ENCODE measurements around the gene KRTAP5-6.
"Not testable (repeated sequence)": the region's sequence is repeated elsewhere in the genome, so short reads cannot be mapped to it uniquely, and the experiment has no call there.

The KRTAP5-6 gene

GRCh38 chr11:1696608-1697570 lies at the start of gene KRTAP5-6:
KRTAP5-6 (plus strand) TSS chr11:1697195; CDS start chr11:1697246, 51 bp downstream.
- DNase-seq, result no peak

- DNase-seq, result no peak
Measured at GRCh38 chr11:1647901-1648652, 48.9 kb upstream of the KRTAP5-6 start.

DNA sequence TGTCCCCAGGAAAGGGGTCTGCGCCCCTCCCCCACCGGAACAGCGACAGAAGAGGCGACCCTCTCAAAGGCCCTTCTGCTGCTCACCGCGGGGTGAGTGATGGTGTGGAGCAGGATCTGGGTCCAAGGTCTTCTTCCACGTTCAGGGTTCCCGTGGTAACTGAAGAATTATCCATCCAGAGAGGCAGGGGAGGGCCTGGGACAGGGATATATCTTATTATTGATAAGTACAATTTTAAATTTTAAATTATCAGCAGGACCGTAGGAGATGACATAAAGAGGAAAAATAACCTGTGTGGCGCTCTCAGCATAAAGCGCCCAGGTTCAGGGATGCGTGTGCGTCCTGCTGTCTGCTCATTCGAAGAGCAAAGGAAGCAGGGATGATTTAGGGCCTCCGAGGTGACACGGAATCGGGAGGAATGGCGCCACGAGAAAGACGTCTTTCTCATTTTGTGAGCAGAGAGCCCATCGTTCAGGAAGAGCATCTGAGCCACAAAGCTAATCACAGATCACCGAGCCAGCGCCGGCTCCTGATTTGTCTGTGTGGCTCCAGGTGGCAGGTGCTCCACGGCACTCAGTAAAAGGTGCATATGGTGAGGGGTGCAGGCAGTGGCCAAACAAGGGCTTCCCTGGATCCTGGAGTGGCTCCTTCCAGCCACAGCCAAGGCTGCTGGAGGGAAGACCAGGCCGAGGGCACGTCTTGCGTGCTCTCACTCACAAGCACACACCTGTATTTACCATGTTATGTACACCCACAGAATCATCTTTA lies 48.2 kb upstream of the KRTAP5-6 start:
- no peak for DNase-seq

DNA sequence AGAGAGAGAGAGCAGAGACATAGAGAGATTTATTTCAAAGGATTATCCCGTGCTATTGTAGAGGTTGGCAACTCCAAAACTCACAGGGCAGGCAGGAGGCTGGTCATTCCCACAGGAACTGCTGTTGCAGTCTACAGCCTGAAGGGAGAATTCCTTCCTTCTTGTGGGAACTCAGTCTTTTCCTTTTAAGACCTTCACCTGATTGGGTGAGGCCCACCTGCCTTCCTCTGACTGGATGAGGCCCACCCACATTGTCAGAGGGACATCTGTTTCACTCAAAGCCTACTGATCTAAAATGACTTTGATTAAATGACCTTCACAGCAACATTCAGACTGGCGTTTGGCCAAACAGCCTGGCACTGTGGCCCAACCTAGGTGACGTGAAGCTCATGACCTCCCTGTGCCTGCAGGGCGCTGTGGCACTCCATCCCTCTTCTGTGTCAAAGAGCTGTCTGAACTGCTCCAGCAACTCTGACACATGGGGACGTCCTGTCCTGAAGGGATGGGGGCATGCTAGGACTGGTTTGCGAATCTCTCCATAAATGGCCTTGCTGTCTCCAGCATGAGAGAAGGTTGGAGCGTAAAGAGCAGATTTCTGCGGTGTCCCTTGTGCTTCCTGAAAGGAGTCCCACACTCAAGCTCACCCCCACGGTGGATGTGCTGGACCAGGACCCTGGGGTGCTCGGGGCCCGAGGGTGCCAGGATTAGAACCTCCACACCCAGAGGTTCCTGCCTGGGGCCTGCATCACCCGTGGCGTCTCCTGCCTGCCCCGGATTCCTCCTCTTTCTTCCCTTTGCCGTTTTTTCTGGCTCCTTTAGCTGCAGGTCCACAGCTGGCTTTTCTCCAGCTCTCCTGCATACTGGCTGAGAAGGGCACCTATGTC lies 46.7 kb upstream of the KRTAP5-6 start:
- no peak for DNase-seq

- DNase-seq, result no peak
Measured at GRCh38 chr11:1650918-1651262, 46.1 kb upstream of the KRTAP5-6 start.

GRCh38 chr11:1651411-1651980 lies 45.5 kb upstream of the KRTAP5-6 start:
- no peak for DNase-seq

DNA sequence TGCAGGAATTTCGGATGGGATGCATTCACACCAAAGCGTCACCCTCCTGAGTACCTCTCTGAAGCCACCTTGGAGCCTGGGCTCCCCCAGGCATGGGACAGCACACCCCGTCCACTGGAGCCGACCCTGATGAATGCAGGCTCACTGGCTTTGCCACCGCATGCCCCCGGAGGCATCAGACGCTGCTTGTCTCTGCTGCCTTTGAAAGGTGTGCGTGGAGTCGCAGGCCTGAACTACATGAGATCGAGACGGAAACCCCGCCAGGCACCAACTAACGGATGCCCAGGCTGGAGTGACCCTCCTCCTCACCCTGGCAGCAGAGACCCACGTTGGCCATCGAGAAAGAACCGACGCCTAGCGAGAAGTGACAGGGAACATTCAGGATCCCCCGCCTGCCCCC lies 45.0 kb upstream of the KRTAP5-6 start:
- no peak for DNase-seq

DNA sequence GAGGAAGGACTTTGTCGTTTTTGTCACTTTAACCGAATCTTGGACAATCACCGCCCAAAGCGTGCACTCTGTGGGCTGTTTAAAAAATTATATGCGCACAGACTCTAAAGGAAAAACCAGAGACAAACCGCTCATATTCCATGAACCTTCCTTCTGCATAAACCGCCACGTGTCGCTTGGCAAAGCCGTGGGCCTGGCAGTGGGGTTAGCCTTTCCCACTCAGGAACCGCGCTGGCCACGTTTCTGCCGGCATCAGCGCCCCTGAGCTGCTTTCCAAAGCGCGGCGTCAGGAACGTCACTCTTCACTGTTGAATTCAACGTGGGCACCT lies 44.6 kb upstream of the KRTAP5-6 start:
- DNase-seq, result no peak

DNA sequence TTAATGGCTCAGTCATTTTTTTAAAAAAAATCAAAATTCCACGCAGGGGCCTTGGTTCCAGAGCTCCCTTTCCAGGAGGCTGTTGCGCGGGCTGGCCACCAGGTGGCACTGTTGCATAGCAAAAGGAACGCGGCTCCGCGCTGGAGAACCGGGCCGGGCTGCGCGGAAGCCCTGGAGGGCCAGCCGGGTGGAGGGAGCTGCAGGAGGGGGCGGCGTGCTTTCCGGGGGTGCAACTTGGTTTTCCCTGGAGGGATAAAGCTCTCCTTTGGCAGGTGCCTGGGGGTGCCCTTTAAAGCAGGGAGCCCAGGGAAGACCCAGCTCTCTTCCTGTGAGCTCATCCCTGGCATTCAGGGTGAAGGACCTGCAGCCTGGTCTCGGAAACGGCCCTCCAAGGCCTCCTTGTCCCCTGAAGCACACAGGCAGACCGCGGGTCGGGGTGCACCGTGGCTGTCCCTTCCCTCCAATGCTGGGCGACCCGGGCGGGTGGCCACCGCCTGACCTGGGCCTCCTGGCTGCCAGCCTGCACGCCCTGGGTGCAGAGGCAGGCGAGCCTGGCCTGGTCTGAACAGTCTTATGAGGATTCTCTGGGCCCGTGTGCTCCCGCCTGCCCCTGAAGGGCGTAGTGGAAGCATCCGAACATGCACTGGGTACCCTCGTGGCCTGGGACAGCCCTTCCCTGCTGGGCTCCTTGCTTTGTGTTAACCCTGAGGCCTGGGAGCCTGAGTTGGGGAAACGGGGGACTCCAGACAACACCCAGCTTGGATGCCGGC lies 44.0 kb upstream of the KRTAP5-6 start:
- DNase-seq, result peak; percentile 68

DNA sequence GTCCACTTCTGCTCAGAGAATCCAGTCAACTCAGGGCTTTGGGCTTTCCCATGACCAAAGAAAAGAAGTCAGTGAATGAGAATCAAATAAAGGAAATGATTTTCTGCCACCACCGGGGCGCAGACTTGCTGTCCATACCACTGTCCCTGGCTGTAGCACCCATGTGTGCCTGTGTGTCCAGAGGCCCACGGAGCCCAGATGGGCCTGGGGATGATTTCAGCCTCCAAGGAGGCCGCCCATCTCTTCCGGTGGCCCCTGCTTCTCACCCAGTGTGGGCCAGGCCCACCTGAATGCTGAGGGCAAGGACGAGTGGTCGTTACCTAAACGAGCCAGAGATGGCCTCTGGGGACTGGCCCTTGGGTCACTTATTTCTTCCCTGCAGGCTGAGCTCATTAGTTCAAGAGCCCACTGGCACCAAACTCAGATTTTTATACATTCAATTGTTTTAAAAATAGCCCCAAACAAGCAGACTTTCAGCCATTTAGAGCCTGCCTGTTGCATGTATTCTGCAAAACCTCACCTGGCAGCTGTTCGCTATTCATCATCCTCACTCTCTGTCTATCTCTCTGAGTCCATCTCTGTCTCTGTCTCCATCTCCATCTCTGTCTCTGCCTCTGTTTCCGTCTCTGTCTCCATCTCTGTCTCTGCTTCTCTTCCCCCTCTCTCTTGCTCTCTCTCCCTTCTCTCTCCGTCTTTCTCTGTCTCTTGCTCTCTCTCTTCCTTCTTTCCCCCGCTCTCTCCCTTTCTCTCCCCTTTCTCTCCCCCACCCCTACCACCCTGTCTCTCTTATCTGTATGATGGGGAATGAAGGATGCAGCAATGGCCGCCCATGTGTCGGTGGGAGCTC lies 43.2 kb upstream of the KRTAP5-6 start:
- no peak for DNase-seq

GRCh38 chr11:1654388-1655167 lies 42.4 kb upstream of the KRTAP5-6 start:
- DNase-seq, result no peak

DNA sequence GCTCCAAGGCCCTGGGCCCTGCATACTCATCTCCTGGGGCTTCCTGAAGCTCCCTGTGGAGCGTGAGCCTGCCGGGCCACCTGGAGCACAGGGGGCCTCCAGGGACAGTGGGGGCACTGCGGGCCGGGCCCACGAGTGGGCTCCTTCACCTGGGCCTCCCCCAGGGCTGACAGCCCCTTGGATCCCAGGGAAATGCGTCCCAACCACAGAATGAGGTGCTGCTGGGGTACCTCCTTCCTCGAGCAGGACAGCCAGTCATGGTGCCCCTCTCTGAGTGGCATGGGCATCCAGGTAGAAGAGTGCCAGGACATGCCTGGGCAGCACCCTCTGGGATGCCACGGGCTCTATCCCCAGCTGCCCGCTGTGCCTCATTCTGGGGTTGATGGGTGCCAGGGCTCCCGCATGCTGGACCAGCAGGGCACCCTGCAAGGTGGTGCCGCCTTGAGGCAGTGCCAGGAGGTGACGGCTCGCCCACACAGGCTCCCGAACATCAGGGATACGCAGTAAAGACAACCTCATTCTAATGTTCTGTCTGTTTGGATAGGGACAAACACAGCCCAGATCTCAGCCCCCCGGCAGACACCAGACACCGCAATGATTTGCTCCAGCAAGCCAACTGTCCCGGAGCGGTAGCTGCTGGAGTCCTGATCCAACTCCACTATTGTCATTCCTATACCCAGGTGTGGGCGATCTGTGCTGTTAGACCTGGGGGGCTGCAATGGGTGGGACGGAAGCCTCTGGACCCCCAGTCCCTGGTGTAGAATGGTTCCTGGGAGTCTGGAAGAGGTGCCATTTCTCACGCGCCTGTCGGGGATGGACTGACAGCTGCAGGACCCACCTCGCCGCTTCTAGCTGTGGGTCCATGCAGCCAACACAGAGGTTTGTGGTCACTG lies 41.6 kb upstream of the KRTAP5-6 start:
- DNase-seq, result no peak

DNA sequence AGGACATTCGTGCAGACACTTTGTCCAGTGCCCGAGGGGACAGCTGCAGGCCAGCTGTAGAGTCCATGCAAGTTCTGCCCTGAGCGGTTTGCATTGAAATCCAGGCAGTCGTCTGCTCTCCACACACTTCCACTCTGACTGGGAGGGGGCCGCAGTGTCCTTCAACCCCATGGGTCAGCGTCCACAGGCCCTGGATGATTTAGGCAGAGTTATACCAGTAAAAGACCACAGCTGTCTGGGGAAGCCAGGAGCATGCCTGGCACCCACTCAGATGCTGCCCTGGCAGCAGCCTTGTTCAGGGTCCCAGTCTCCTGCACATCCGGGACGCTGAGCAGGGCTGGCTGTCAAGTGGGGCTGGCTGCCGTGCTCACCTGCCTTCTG lies 40.9 kb upstream of the KRTAP5-6 start:
- no peak for DNase-seq

DNA sequence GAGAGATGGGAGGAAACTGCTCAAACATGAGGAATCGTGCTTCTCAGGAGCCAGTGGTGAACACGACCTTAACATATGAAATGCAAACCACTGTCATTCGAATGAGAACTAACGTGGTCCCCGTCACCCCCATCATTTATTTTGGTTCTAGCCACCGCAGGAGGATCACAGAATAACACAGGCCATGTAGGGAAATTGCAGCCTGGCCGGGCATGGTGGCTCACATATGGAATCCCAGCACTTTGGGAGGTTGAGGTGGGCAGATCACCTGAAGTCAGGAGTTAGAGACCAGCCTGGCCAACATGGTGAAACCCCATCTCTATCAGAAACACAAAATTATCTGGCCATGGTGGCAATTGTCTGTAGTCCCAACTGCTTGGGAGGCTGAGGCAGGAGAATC lies 40.3 kb upstream of the KRTAP5-6 start:
- DNase-seq, result no peak

DNA sequence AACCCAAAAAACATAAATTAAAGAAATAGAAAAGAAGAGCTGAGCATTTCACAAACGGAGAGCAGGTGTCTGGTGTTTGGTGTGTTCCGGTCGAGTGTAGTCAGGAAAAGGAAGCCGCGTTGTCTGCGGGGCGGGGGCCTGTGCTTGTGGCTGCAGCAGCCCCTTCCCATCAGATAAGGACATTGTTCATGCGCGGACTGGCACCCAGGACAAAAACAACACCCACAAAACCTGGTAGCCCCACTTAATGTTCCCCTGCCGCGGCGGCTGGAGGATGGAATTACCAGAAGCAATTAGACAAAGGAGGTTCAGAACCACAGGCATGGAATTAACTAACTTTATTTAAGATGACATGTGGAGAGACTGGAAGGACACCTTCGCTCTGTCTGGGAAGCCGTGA lies 37.5 kb upstream of the KRTAP5-6 start:
- DNase-seq, result no peak

DNA sequence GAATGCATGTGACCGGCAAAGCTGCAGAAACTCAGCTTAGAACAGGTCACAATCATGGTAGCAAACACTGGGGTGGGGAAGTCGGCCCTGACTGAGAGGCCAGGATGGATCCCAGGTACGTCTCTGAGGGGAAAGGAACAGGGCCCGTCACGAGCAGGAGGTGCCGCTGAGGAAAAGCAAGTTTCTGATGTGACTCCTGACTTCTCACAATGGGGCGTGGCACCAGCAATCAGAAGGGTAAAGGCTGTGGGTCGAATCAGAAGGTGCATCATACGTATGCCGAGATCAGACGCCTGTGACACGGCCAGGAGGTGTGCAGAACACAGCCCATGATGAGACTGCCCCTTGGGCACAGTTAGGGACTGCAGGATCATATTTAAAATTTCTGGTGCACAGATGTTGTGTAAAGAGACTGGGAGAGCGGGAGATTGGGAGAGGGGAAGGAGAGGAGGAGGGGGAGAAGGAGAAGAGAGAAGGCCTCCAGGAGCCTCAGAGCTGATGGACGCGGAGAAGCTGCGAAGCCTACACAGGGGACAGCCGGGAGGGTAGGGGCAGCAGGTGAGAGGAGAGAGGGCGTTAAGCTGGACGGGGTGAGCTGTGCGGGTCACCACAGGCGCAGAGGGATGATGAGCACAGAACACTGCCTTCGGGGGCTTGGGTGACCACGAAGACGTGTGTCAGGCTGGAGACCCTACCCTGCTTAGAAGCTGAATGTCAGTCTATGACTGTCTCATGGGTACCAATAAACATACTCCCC lies 36.7 kb upstream of the KRTAP5-6 start:
- DNase-seq, result no peak

DNA sequence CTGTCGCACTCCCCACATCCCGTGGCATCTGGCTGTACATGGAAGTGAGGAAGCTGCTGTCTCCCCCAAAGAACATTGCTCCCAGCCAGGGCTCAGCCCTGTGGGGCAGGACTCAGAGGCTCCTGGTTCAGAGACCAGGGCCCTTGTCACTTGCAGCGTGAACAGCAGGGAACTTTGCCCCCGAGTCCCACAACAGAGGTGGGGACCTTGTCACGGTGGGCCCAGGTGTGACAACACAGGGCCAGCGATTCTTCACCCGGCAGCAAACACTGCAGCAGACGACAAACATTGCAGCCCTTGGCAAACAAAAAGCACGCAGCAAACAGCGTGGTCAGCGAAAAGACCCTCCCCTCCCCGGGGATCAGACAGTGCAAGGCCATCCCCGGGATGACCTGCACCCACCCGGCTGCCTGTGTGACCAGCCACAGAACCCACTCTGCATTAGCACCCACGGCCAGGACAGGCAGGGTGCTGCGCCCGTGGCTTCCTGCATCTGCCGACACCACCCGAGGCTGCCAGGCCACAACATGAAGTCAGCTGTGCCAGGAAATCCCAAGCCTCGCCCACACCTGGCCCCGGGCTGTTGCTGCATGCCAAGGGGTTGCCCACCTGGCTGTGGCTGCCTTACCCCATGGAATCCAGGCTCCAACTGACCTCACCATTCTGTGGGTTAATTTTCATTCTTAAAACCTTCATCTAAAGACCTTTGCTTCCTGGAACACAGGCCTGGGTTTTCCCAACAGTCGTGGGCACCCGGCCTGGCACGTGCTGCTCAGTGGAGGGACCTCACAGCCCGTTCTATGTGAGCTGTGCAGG lies 35.3 kb upstream of the KRTAP5-6 start:
- DNase-seq, result not testable (repeated sequence)
